OCI-LY3 (cell line): ENCODE results near the gene FN1.

Source experiments
- H2AFZ ChIP-seq: fragments of 200-600, 300-600 bp; shearing (Covaris generic); 2 replicates; pipeline ENCODE4 v1.6.0; 2014; ENCODE audit warnings: antibody characterized with exemption, low read depth, low read length
- H3K27ac ChIP-seq: fragments of 200-600, 300-600 bp; sonication (generic); 2 replicates; pipeline ENCODE4 v1.5.1; 2014; ENCODE audit warnings: mild to moderate bottlenecking, low read length, moderate library complexity, mixed read lengths
- H3K27me3 ChIP-seq: fragments of 200-600, 300-600 bp; sonication (generic); 2 replicates; pipeline ENCODE4 v1.6.1; 2014; ENCODE audit warnings: low read depth, low read length, mixed read lengths
- H3K36me3 ChIP-seq: fragments of 200-600, 300-600 bp; sonication (generic); replicated peaks from 2 replicates; pipeline ENCODE3; 2014; ENCODE audit warnings: low read depth, low read length, mixed read lengths
- H3K4me1 ChIP-seq: fragments of 300-600, 200-600 bp; sonication (generic); 2 replicates; pipeline ENCODE4 v1.6.1; 2014; ENCODE audit warnings: low read length, mixed read lengths
- H3K4me2 ChIP-seq: fragments of 200-600, 300-600 bp; sonication (generic); 2 replicates; pipeline ENCODE4 v1.6.1; 2014; ENCODE audit warnings: low read length, mixed read lengths
- H3K4me3 ChIP-seq: fragments of 300-600, 200-600 bp; sonication (generic); 2 replicates; pipeline ENCODE4 v1.5.1; 2014; ENCODE audit warnings: antibody characterized with exemption, mild to moderate bottlenecking, low read length, moderate library complexity
- H3K79me2 ChIP-seq: fragments of 300-600, 200-600 bp; shearing (Covaris generic); 2 replicates; pipeline ENCODE4 v1.6.1; 2014; ENCODE audit warnings: mild to moderate bottlenecking, low read length, mixed read lengths
- H3K9ac ChIP-seq: fragments of 300-600, 200-600 bp; shearing (Covaris generic); 2 replicates; pipeline ENCODE4 v1.6.0; 2014; ENCODE audit warnings: mild to moderate bottlenecking, low read length, moderate library complexity
- H3K9me3 ChIP-seq: fragments of 200-600, 300-600 bp; shearing (Covaris generic); 2 replicates; pipeline ENCODE4 v1.6.1; 2014; ENCODE audit warnings: low read length, mixed read lengths; ENCODE audit not compliant: insufficient read depth
- H4K20me1 ChIP-seq: fragments of 200-600, 300-600 bp; sonication (generic); 2 replicates; pipeline ENCODE4 v1.6.1; 2016; ENCODE audit warnings: low read length, mixed read lengths; ENCODE audit not compliant: insufficient read depth
- CTCF ChIP-seq: fragments of 200-600, 300-600 bp; sonication (generic); IDR thresholded peaks from 2 replicates; pipeline ENCODE4 v1.5.1; 2014; ENCODE audit warnings: antibody characterized with exemption, low read length, low read depth
- EZH2phosphoT487 ChIP-seq: fragments of 200-600 bp; shearing (Covaris generic); IDR thresholded peaks from 2 replicates; pipeline ENCODE4 v1.6.1; 2018; ENCODE audit warnings: antibody characterized with exemption, mixed run types, low read depth

FN1 gene

GRCh38 chr2:215376103-215376780, 59.6 kb downstream of the FN1 start:
- no peaks in the 10 kb centered on the region for H3K27me3 ChIP-seq
- no peak for TF ChIP-seq CTCF
- no peak for TF ChIP-seq EZH2phosphoT487
- no peak overlapping the region for H2AFZ ChIP-seq
- H3K4me1 ChIP-seq: no peaks in the 10 kb centered on the region
- H4K20me1 ChIP-seq: no peaks in the 10 kb centered on the region
- H3K27ac ChIP-seq: no peak overlapping the region
- H3K9ac ChIP-seq: no peak overlapping the region
- no peak overlapping the region for H3K4me3 ChIP-seq
- no peak overlapping the region for H3K4me2 ChIP-seq
- peaks cover 8% of the 10 kb centered on the region for H3K36me3 ChIP-seq
- no peaks in the 10 kb centered on the region for H3K9me3 ChIP-seq
- no peaks in the 10 kb centered on the region for H3K79me2 ChIP-seq

GRCh38 chr2:215375467-215375830, 60.4 kb downstream of the FN1 start:
- Histone ChIP-seq H3K4me3 (no peak overlapping the region), H3K36me3 (peaks cover 8% of the 10 kb centered on the region), H3K27me3 (no peaks in the 10 kb centered on the region)

GRCh38 chr2:215374642-215375466, 61.0 kb downstream of the FN1 start:
- no peaks in the 10 kb centered on the region for H3K4me1 ChIP-seq
- H3K4me3 ChIP-seq: no peak overlapping the region
- TF ChIP-seq EZH2phosphoT487: no peak
- TF ChIP-seq CTCF: no peak
- peaks cover 8% of the 10 kb centered on the region for H3K36me3 ChIP-seq
- H3K79me2 ChIP-seq: no peaks in the 10 kb centered on the region
- H3K27ac ChIP-seq: no peak overlapping the region
- H3K9ac ChIP-seq: no peak overlapping the region
- no peaks in the 10 kb centered on the region for H3K27me3 ChIP-seq
- no peaks in the 10 kb centered on the region for H3K9me3 ChIP-seq
- no peaks in the 10 kb centered on the region for H4K20me1 ChIP-seq
- H3K4me2 ChIP-seq: no peak overlapping the region
- no peak overlapping the region for H2AFZ ChIP-seq

More at GRCh38 chr2:215375467-215375830, 60.4 kb downstream of the FN1 start:
- TF ChIP-seq CTCF: no peak
- H3K27ac ChIP-seq: no peak overlapping the region
- H3K4me2 ChIP-seq: no peak overlapping the region
- no peaks in the 10 kb centered on the region for H3K4me1 ChIP-seq
- no peaks in the 10 kb centered on the region for H4K20me1 ChIP-seq
- H2AFZ ChIP-seq: no peak overlapping the region
- H3K9ac ChIP-seq: no peak overlapping the region
- no peaks in the 10 kb centered on the region for H3K9me3 ChIP-seq
- H3K79me2 ChIP-seq: no peaks in the 10 kb centered on the region

GRCh38 chr2:215374002-215374401, 61.9 kb downstream of the FN1 start:
- Histone ChIP-seq H3K27me3 (no peaks in the 10 kb centered on the region), H3K9ac (no peak overlapping the region), H3K9me3 (no peaks in the 10 kb centered on the region), H3K4me2 (no peak overlapping the region), H3K27ac (no peak overlapping the region), H3K4me3 (no peak overlapping the region), H2AFZ (no peak overlapping the region), H3K79me2 (no peaks in the 10 kb centered on the region), H3K4me1 (no peaks in the 10 kb centered on the region), H3K36me3 (peaks cover 8% of the 10 kb centered on the region), H4K20me1 (no peaks in the 10 kb centered on the region)
- TF ChIP-seq EZH2phosphoT487 (no peak), CTCF (no peak)
